Stomach (tissue), 9 donors: ENCODE data around the gene UBL5. TPM values are rescaled to one million over a fixed set of nuclear protein-coding genes. Genes with fewer than 3 reads are reported as not detected.

Source experiments
- DNase-seq, 2 donors: peaks; one replicate each; pipeline versions ENCODE4 v3.0.0 to v3.0.0-alpha.2; 2013 to 2019
- H3K27ac ChIP-seq, 5 donors: fragments of 200-600 bp in 4 of 5; sonication (generic) in 4 of 5; one replicate each; pipeline ENCODE4 v1.5.1; 2013 to 2019; ENCODE audit warnings: mild to moderate bottlenecking in 1 of 5, moderate library complexity in 1 of 5
- H3K27me3 ChIP-seq, 3 donors: fragments of 200-600 bp; sonication (generic); one replicate each; pipeline ENCODE4 v1.5.1; 2017 to 2019; ENCODE audit warnings: mixed run types in 1 of 3
- H3K36me3 ChIP-seq, 4 donors: fragments of 200-600 bp; sonication (generic); 1 replicate in 3 of 4; 2 replicates in 1 of 4; pipeline ENCODE4 v1.5.1; 2016 to 2019
- H3K4me1 ChIP-seq, 4 donors: fragments of 200-600 bp; sonication (generic); one replicate each; pipeline ENCODE4 v1.5.1; 2016 to 2019
- H3K4me3 ChIP-seq, 4 donors: fragments of 200-600 bp; sonication (generic) in 3 of 4; one replicate each; pipeline ENCODE4 v1.5.1; 2016 to 2019; ENCODE audit warnings: mild to moderate bottlenecking in 1 of 4
- H3K9me3 ChIP-seq, 4 donors: fragments of 200-600 bp; sonication (generic); one replicate each; pipeline ENCODE4 v1.5.1; 2016 to 2019
- EP300 ChIP-seq: sonication (generic); formaldehyde crosslinking; IDR thresholded peaks from one replicate; pipeline ENCODE4 v1.6.1; 2017; ENCODE audit warnings: antibody characterized with exemption
- POLR2A ChIP-seq, 4 donors: fragments of 450-650 bp; IDR thresholded peaks; one replicate each; pipeline ENCODE4 v1.6.1; 2016; ENCODE audit warnings: antibody characterized with exemption in 4 of 4, control low read depth in 2 of 4, mild to moderate bottlenecking in 1 of 4, moderate library complexity in 1 of 4
- POLR2AphosphoS5 ChIP-seq, 3 donors: sonication (generic); formaldehyde crosslinking; IDR thresholded peaks; one replicate each; pipeline ENCODE4 v1.6.1; 2016; ENCODE audit warnings: antibody characterized with exemption in 3 of 3
- WGBS, 5 donors: extraction: QIAGEN DNeasy Blood & Tissue Kit in 3 of 5; methylation state at CpG; one replicate each; pipeline versions ENCODE4 v1.1.5 to v1.1.7; 2013 to 2018; 5-methylcytosine and 5-hydroxymethylcytosine counted together
- intact Hi-C: fragments of 100-400 bp; cut with DNase I; formaldehyde crosslinking; loops from one replicate; pipeline ENCODE4 v1.15.1; 2023; ENCODE audit warnings: low total_unique reads
- polyA plus RNA-seq, 3 donors: library from polyadenylated mRNA; stranded (reverse); fragments of 200-250 nt; gene quantifications; one replicate each; pipeline ENCODE4 v1.2.3, GENCODE V29; 2013
- total RNA-seq, 5 donors: library from RNA; depleted of rRNA; stranded (reverse); fragments of >200 nt; gene quantifications; one replicate each; pipeline versions ENCODE4 v1.1.0 to v1.2.3, GENCODE V29; 2014 to 2016
- TF ChIP-seq, protein P1 (sequence below), 7 experiments: fragments of 450-650 bp in 4 of 7; fragments of 200-600 bp in 3 of 7; sonication (generic) in 3 of 7; IDR thresholded peaks; one replicate each; pipeline ENCODE4 v1.5.1; 2016 to 2019; ENCODE audit warnings: antibody characterized with exemption in 7 of 7, control low read depth in 2 of 7, mild to moderate bottlenecking in 1 of 7
- donor health status: healthy with polysubstance abuse.
- donor health status: Bipolar disorder and iron deficiency.
- donor health status: healthy.

The UBL5 gene
- total and polyA plus RNA-seq, 8 donors = 11.3 to 962 (median 189) TPM

DNA sequence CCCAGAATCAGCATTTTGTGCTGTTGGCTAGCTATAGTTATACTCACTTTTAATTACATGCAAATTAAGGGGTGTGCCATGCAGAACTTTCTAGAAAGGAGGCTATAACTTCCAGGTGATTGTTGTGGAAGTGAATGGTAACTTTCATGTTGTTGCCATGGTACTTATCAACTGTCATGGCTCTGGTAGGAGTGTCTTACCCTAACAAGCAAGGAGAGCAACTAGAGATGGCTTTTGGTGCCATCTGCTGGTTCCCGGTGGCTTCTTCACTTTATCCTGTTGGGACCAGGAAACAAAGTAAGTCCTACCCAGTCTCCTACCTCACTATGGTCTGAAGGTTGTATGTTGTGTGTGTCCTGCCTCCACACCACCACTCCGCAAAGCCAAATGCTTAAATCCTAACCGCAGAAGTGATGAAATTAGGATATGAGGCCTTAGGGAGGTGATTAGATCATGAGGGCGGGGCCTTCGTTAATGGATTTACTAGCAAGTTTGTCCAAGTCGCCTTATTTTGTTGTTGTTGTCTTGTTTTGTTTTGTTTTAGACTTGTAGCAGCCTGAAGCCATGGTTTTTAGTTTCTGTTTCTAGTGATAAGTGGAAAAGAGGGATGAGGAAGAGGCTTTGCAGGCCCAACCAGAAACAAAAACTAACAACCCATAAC lies 31.5 kb upstream of the UBL5 start:
- 44 to 54% (median 48%) methylated on average over 6 of the region's 6 CpGs for WGBS, 5 donors
- peak; percentile 84 to 95 for DNase-seq
- TF ChIP-seq, protein P1, sequence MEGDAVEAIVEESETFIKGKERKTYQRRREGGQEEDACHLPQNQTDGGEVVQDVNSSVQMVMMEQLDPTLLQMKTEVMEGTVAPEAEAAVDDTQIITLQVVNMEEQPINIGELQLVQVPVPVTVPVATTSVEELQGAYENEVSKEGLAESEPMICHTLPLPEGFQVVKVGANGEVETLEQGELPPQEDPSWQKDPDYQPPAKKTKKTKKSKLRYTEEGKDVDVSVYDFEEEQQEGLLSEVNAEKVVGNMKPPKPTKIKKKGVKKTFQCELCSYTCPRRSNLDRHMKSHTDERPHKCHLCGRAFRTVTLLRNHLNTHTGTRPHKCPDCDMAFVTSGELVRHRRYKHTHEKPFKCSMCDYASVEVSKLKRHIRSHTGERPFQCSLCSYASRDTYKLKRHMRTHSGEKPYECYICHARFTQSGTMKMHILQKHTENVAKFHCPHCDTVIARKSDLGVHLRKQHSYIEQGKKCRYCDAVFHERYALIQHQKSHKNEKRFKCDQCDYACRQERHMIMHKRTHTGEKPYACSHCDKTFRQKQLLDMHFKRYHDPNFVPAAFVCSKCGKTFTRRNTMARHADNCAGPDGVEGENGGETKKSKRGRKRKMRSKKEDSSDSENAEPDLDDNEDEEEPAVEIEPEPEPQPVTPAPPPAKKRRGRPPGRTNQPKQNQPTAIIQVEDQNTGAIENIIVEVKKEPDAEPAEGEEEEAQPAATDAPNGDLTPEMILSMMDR (IDR thresholded peaks at IDR 0.05) = peak in 5 of 7 experiments; percentile 53 to 81 (median 63)
- peak in 1 of 3 donors; percentile 79 for TF ChIP-seq POLR2AphosphoS5 (IDR thresholded peaks at IDR 0.05)
- no peak for TF ChIP-seq EP300
- H3K4me3 ChIP-seq = no peak overlapping the region
- peak overlapping the region in 1 of 5 donors; percentile 6 for H3K27ac ChIP-seq
- H3K36me3 ChIP-seq = no peaks in the 10 kb centered on the region
- peaks cover 0 to 18% (median 6%) of the 10 kb centered on the region in 4 donors for H3K4me1 ChIP-seq
- intact Hi-C loops = loop anchor here (5.0 to 10.0 kb wide), 3 partner anchors 169 to 591 kb away; partner anchors contain the start of gene ZNF121
- no peaks in the 10 kb centered on the region for H3K9me3 ChIP-seq
- H3K27me3 ChIP-seq = no peaks in the 10 kb centered on the region

DNA sequence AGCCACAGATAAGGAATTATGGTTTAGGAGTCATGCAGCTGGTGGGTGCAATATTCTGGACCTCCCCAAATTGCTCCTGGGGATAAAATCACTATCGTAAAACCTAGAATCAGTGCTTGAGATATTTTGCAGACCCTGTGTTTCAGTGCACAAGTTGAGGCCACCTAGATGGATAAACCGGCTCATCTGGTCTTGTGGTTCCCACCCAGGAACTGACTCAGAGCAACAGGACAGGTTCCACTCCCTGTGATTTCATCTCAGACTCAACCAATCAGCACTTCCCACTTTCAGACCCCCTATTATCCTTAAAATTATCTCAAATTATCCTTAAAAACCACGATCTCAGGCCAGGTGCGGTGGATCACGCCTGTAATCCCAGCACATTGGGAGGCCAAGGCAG lies 29.8 kb upstream of the UBL5 start:
- intact Hi-C loops = loop anchor here (5.0 to 10.0 kb wide), 3 partner anchors 171 to 593 kb away; partner anchors contain the start of gene ZNF121
- H3K4me1 ChIP-seq = peaks cover 0 to 14% (median 3%) of the 10 kb centered on the region in 4 donors
- H3K27ac ChIP-seq = no peak overlapping the region
- no peaks in the 10 kb centered on the region for H3K36me3 ChIP-seq
- TF ChIP-seq EP300 (no peak), POLR2A (IDR thresholded peaks at IDR 0.05) (no peak), POLR2AphosphoS5 (IDR thresholded peaks at IDR 0.05) (no peak)
- TF ChIP-seq, protein P1 (IDR thresholded peaks at IDR 0.05) = no peak
- no peaks in the 10 kb centered on the region for H3K27me3 ChIP-seq
- WGBS, 5 donors = 70 to 89% (median 87%) methylated on average over 5 of the region's 5 CpGs
- no peaks in the 10 kb centered on the region for H3K9me3 ChIP-seq
- H3K4me3 ChIP-seq = no peak overlapping the region
- DNase-seq = peak in 1 of 2 donors; percentile 33

DNA sequence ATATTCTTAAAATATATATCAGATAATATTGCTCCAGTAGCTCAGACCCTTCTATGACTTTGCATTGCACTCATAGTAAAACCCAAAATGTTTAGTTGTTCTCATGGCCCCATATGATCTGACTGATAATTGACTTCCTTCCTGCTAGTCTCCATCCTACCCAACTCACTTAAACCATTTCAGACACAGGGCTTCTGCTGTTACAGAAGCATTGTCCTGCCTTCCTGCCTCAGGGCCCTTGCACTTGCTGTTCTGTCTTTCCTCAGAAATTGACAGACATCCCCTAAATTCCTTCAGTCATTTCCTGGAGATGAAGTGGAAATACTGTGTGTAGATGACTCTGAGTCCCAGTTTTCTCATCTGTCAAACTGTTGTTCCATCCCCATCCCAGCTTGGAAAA lies 28.6 kb upstream of the UBL5 start:
- peaks cover 0 to 9% (median 0%) of the 10 kb centered on the region in 4 donors for H3K4me1 ChIP-seq
- peaks cover 0 to 3% (median 0%) of the 10 kb centered on the region in 4 donors for H3K36me3 ChIP-seq
- H3K27ac ChIP-seq = no peak overlapping the region
- intact Hi-C loops = loop anchor here (5.0 to 10.0 kb wide), 3 partner anchors 172 to 594 kb away; partner anchors contain the start of gene ZNF121
- TF ChIP-seq EP300 (no peak), POLR2A (IDR thresholded peaks at IDR 0.05) (no peak), POLR2AphosphoS5 (IDR thresholded peaks at IDR 0.05) (no peak)
- TF ChIP-seq, protein P1 (IDR thresholded peaks at IDR 0.05) = no peak
- H3K9me3 ChIP-seq = no peaks in the 10 kb centered on the region
- no peak for DNase-seq
- no peak overlapping the region for H3K4me3 ChIP-seq
- no peaks in the 10 kb centered on the region for H3K27me3 ChIP-seq

DNA sequence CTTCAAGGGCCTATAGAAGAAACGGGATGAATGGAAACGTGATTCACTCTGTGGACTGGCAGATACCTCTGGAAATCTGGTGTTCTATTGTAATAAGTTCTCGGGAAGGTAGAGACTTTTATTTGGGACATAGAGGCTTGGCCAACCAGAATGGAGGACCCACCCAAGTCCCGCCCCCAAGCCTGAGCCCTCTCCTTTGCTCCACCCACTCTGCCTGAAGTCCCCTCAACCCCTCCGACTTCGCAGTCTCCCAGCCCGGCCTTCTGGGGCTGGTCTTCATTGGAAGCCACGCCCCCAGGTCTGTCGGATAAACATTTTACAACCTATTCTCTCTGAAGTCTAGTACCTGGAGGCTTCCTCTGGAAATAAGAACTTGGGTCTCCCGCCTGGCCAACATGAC lies 25.7 kb upstream of the UBL5 start:
- no peak for DNase-seq
- no peak overlapping the region for H3K27ac ChIP-seq
- WGBS, 5 donors = 91 to 97% (median 94%) methylated on average over 10 of the region's 10 CpGs
- no peaks in the 10 kb centered on the region for H3K27me3 ChIP-seq
- TF ChIP-seq EP300 (no peak), POLR2AphosphoS5 (IDR thresholded peaks at IDR 0.05) (no peak), POLR2A (IDR thresholded peaks at IDR 0.05) (no peak)
- TF ChIP-seq, protein P1 (IDR thresholded peaks at IDR 0.05) = no peak
- no peak overlapping the region for H3K4me3 ChIP-seq
- intact Hi-C loops = no loop called here
- no peaks in the 10 kb centered on the region for H3K9me3 ChIP-seq
- no peaks in the 10 kb centered on the region for H3K4me1 ChIP-seq
- peaks cover 0 to 16% (median 12%) of the 10 kb centered on the region in 4 donors for H3K36me3 ChIP-seq
